HepG2 (cell line): ENCODE results near the gene PSKH1. TPM values are rescaled to one million over a fixed set of nuclear protein-coding genes. Genes with fewer than 3 reads are reported as not detected.

Source experiments
- CEBPG ChIP-seq: IDR thresholded peaks from 2 replicates; pipeline ENCODE4 v1.6.1; 2016
- FOXM1 ChIP-seq: sonication (generic); formaldehyde crosslinking; IDR thresholded peaks from 2 replicates; pipeline ENCODE4 v1.5.0; 2020; ENCODE audit warnings: missing genetic modification reagents
- GZF1 ChIP-seq: sonication (generic); formaldehyde crosslinking; IDR thresholded peaks from 2 replicates; pipeline ENCODE4 v1.5.1; 2020; ENCODE audit warnings: mild to moderate bottlenecking, missing genetic modification reagents
- HDAC2 ChIP-seq: sonication (generic); formaldehyde crosslinking; IDR thresholded peaks from 2 replicates; pipeline ENCODE4 v1.4.0; 2020; ENCODE audit warnings: missing genetic modification reagents
- KLF15 ChIP-seq: sonication (generic); formaldehyde crosslinking; IDR thresholded peaks from 2 replicates; pipeline ENCODE4 v1.8.1; 2023; ENCODE audit warnings: borderline replicate concordance, mild to moderate bottlenecking, inconsistent platforms, missing genetic modification reagents, mixed read lengths
- LCORL ChIP-seq, 2 experiments: fragments of 450-650 bp in 1 of 2; sonication (generic) in 1 of 2; formaldehyde crosslinking in 1 of 2; IDR thresholded peaks; 2 replicates each; pipeline versions ENCODE4 v1.5.0 to v1.6.1; 2017 to 2020; ENCODE audit warnings: antibody characterized with exemption in 1 of 2, missing genetic modification reagents in 1 of 2
- POLR2G ChIP-seq: fragments of 200-400 bp; formaldehyde crosslinking; IDR thresholded peaks from 2 replicates; pipeline ENCODE4 v1.6.1; 2018; ENCODE audit warnings: mild to moderate bottlenecking, low read depth, low read length, moderate library complexity
- SAP130 ChIP-seq: IDR thresholded peaks from 2 replicates; pipeline ENCODE4 v1.6.1; 2016; ENCODE audit warnings: low read depth
- TP53 ChIP-seq: sonication (generic); formaldehyde crosslinking; conservative IDR thresholded peaks from 2 replicates; pipeline ENCODE4 v1.4.0; 2020; ENCODE audit warnings: missing genetic modification reagents
- ZNF549 ChIP-seq: sonication (generic); formaldehyde crosslinking; IDR thresholded peaks from 2 replicates; pipeline ENCODE4 v1.5.0; 2020; ENCODE audit warnings: missing genetic modification reagents
- ZNF577 ChIP-seq: sonication (generic); formaldehyde crosslinking; IDR thresholded peaks from 2 replicates; pipeline ENCODE4 v1.4.0; 2020; ENCODE audit warnings: mild to moderate bottlenecking, low read depth, missing genetic modification reagents, borderline replicate concordance
- ZNF713 ChIP-seq: sonication (generic); formaldehyde crosslinking; IDR thresholded peaks from 2 replicates; pipeline ENCODE4 v1.4.0; 2020; ENCODE audit warnings: mild to moderate bottlenecking, missing genetic modification reagents
- ZNF724P ChIP-seq: sonication (generic); formaldehyde crosslinking; IDR thresholded peaks from 2 replicates; pipeline ENCODE4 v1.8.0; 2022; ENCODE audit warnings: missing genetic modification reagents, borderline replicate concordance
- polyA plus RNA-seq, 8 experiments: library from polyadenylated mRNA; depleted of rRNA in 3 of 8; stranded (reverse) in 7 of 8; unstranded in 1 of 8; fragments of >200 nt; fragmentation: Illumina TruSeq in 4 of 8; extraction: Trizol in 4 of 8; gene quantifications; 2 replicates each; pipeline versions ENCODE4 v1.2.1 to v1.2.3, GENCODE V29; 2011 to 2016; ENCODE audit warnings: low read depth in 4 of 8, missing spikeins in 1 of 8, mixed read lengths in 1 of 8; ENCODE audit not compliant: insufficient read depth in 1 of 8
- total RNA-seq, 5 experiments: library from RNA; depleted of rRNA; stranded (reverse); fragments of >200 nt; fragmentation: Illumina TruSeq; extraction: Trizol; gene quantifications; 2 replicates each; pipeline ENCODE4 v1.2.3, GENCODE V29; 2016; ENCODE audit warnings: low read depth in 1 of 5
- TF ChIP-seq, protein P1 (sequence below): sonication (generic); formaldehyde crosslinking; IDR thresholded peaks from 2 replicates; pipeline ENCODE4 v1.4.0; 2020; ENCODE audit warnings: mild to moderate bottlenecking, missing genetic modification reagents
- TF ChIP-seq, protein P2 (sequence below): sonication (generic); formaldehyde crosslinking; IDR thresholded peaks from 2 replicates; pipeline ENCODE4 v1.5.0; 2020; ENCODE audit warnings: mild to moderate bottlenecking, missing genetic modification reagents, moderate library complexity
- TF ChIP-seq, protein P3 (sequence below): sonication (generic); formaldehyde crosslinking; IDR thresholded peaks from 2 replicates; pipeline ENCODE4 v1.4.0; 2020; ENCODE audit warnings: mild to moderate bottlenecking, missing genetic modification reagents
- TF ChIP-seq, protein P4 (sequence below): sonication (generic); formaldehyde crosslinking; IDR thresholded peaks from 2 replicates; pipeline ENCODE4 v1.5.1; 2020; ENCODE audit warnings: missing genetic modification reagents, mild to moderate bottlenecking, borderline replicate concordance

PSKH1 gene
- total and polyA plus RNA-seq, 2 of the 13 experiments (the other 11 are each of a cell fraction or from before 2014, with no cell fraction given) = 8.4 to 19.1 TPM

DNA sequence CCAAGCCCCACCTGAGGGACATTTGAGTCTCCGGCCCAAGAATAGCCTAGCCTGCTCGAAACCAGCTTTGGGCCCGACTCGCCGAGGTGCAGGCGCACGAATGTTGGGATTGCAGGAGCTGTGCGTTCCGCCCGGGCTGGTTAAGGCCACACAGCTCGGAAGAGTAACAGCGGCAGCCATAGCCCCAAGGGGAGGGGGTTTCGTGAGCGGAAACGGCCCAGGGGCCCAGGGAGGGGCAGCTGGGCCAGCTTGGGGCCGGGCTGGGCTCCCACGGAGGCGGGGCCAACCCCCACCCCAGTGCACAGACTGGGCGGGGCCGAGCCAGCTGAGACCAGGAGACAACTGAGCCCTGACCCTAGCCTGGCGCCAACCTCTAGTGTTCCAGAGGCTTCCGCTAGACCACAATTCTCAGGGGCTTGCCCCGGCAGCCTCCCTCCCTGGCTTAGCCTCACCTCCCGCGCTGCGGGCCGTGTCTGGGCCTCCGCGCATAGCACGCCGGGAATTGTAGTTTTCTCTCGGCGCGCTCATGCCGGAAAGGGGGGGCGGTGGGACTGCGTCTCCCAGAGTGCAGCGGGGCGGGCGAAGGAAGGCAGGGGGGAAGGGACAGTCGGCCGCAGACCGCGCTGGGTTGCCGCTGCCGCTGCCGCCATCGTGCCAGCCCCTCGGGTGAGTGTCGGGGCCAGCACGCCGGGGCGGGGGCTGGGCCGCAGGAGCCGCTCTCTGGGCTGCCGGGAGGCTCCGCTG, 46.6 kb upstream of the PSKH1 start, which contains the start of gene NUTF2 (continued):
- TF ChIP-seq TP53 (CRISPR knock-in tag) = 0 out of 2 replicates have a peak, but pooled peaks have one; percentile 32
- TF ChIP-seq, protein P1, sequence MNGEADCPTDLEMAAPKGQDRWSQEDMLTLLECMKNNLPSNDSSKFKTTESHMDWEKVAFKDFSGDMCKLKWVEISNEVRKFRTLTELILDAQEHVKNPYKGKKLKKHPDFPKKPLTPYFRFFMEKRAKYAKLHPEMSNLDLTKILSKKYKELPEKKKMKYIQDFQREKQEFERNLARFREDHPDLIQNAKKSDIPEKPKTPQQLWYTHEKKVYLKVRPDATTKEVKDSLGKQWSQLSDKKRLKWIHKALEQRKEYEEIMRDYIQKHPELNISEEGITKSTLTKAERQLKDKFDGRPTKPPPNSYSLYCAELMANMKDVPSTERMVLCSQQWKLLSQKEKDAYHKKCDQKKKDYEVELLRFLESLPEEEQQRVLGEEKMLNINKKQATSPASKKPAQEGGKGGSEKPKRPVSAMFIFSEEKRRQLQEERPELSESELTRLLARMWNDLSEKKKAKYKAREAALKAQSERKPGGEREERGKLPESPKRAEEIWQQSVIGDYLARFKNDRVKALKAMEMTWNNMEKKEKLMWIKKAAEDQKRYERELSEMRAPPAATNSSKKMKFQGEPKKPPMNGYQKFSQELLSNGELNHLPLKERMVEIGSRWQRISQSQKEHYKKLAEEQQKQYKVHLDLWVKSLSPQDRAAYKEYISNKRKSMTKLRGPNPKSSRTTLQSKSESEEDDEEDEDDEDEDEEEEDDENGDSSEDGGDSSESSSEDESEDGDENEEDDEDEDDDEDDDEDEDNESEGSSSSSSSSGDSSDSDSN = peak; percentile 73
- peak; percentile 72; the same call in 1 of the 2 replicates for TF ChIP-seq ZNF724P (CRISPR knock-in tag)
- TF ChIP-seq, protein P2, sequence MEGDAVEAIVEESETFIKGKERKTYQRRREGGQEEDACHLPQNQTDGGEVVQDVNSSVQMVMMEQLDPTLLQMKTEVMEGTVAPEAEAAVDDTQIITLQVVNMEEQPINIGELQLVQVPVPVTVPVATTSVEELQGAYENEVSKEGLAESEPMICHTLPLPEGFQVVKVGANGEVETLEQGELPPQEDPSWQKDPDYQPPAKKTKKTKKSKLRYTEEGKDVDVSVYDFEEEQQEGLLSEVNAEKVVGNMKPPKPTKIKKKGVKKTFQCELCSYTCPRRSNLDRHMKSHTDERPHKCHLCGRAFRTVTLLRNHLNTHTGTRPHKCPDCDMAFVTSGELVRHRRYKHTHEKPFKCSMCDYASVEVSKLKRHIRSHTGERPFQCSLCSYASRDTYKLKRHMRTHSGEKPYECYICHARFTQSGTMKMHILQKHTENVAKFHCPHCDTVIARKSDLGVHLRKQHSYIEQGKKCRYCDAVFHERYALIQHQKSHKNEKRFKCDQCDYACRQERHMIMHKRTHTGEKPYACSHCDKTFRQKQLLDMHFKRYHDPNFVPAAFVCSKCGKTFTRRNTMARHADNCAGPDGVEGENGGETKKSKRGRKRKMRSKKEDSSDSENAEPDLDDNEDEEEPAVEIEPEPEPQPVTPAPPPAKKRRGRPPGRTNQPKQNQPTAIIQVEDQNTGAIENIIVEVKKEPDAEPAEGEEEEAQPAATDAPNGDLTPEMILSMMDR (CRISPR knock-in tag) = peak; percentile 36; the same call in 1 of the 2 replicates
- TF ChIP-seq, protein P3, sequence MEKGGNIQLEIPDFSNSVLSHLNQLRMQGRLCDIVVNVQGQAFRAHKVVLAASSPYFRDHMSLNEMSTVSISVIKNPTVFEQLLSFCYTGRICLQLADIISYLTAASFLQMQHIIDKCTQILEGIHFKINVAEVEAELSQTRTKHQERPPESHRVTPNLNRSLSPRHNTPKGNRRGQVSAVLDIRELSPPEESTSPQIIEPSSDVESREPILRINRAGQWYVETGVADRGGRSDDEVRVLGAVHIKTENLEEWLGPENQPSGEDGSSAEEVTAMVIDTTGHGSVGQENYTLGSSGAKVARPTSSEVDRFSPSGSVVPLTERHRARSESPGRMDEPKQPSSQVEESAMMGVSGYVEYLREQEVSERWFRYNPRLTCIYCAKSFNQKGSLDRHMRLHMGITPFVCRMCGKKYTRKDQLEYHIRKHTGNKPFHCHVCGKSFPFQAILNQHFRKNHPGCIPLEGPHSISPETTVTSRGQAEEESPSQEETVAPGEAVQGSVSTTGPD (CRISPR knock-in tag) = peak; percentile 60; the same call in 1 of the 2 replicates
- no peak for TF ChIP-seq ZNF549
- TF ChIP-seq POLR2G = peak; percentile 81
- 0 out of 2 replicates have a peak, but pooled peaks have one; percentile 81 for TF ChIP-seq ZNF713 (CRISPR knock-in tag)
- TF ChIP-seq SAP130 (CRISPR knock-in tag) = peak; percentile 92
- TF ChIP-seq, protein P4, sequence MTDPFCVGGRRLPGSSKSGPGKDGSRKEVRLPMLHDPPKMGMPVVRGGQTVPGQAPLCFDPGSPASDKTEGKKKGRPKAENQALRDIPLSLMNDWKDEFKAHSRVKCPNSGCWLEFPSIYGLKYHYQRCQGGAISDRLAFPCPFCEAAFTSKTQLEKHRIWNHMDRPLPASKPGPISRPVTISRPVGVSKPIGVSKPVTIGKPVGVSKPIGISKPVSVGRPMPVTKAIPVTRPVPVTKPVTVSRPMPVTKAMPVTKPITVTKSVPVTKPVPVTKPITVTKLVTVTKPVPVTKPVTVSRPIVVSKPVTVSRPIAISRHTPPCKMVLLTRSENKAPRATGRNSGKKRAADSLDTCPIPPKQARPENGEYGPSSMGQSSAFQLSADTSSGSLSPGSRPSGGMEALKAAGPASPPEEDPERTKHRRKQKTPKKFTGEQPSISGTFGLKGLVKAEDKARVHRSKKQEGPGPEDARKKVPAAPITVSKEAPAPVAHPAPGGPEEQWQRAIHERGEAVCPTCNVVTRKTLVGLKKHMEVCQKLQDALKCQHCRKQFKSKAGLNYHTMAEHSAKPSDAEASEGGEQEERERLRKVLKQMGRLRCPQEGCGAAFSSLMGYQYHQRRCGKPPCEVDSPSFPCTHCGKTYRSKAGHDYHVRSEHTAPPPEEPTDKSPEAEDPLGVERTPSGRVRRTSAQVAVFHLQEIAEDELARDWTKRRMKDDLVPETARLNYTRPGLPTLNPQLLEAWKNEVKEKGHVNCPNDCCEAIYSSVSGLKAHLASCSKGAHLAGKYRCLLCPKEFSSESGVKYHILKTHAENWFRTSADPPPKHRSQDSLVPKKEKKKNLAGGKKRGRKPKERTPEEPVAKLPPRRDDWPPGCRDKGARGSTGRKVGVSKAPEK (CRISPR knock-in tag) = no peak
- peak; percentile 54; the same call in 1 of the 2 replicates for TF ChIP-seq KLF15 (CRISPR knock-in tag)
- TF ChIP-seq ZNF577 = no peak
- no peak; the same call in 1 of the 2 replicates for TF ChIP-seq CEBPG (CRISPR knock-in tag)
- TF ChIP-seq LCORL (IDR thresholded peaks at IDR 0.05) = no peak
- TF ChIP-seq LCORL (CRISPR knock-in tag; IDR thresholded peaks at IDR 0.05) = peak; percentile 91
- peak; percentile 87 for TF ChIP-seq HDAC2
- peak; percentile 56; the same call in 1 of the 2 replicates for TF ChIP-seq GZF1 (CRISPR knock-in tag)
- TF ChIP-seq FOXM1 = peak; percentile 23; the same call in 1 of the 2 replicates
